KG1 (cell line): ENCODE measurements around the gene EGF.
"Not testable (repeated sequence)": the region's sequence is repeated elsewhere in the genome, so short reads cannot be mapped to it uniquely, and the experiment has no call there.

Experiments used
- DNase-seq: peaks from one replicate; lab custom pipeline; 2025; lab: John Stamatoyannopoulos, UW

The EGF gene

DNA sequence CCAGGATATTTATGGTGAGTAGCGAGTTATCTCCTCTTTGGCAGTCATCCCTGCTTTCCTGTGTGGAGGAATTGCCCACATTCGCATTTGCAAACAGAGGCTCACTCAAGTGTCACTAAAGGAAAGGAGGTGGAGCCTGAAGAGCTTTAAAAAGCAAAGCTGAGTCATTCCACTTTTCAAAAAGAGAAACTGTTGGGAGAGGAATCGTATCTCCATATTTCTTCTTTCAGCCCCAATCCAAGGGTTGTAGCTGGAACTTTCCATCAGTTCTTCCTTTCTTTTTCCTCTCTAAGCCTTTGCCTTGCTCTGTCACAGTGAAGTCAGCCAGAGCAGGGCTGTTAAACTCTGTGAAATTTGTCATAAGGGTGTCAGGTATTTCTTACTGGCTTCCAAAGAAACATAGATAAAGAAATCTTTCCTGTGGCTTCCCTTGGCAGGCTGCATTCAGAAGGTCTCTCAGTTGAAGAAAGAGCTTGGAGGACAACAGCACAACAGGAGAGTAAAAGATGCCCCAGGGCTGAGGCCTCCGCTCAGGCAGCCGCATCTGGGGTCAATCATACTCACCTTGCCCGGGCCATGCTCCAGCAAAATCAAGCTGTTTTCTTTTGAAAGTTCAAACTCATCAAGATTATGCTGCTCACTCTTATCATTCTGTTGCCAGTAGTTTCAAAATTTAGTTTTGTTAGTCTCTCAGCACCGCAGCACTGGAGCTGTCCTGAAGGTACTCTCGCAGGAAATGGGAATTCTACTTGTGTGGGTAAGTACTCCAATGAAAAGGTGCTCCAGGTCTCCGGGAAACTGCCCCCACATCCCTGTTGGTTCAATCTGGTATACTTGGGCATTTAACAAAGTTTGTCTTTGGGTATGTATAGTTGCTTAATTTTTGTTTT lies at the start of gene EGF:
Gene EGF, plus strand, starts transcription at position 178 of the 890 bp plus-strand sequence. Its CDS starts 453 bp downstream, at position 631.
- DNase-seq: no peak

- no peak for DNase-seq
Observed at GRCh38 chr4:109864134-109864533, 48.5 kb upstream of the EGF start.

- DNase-seq: no peak
Observed at GRCh38 chr4:109870061-109870460, 42.6 kb upstream of the EGF start.

DNA sequence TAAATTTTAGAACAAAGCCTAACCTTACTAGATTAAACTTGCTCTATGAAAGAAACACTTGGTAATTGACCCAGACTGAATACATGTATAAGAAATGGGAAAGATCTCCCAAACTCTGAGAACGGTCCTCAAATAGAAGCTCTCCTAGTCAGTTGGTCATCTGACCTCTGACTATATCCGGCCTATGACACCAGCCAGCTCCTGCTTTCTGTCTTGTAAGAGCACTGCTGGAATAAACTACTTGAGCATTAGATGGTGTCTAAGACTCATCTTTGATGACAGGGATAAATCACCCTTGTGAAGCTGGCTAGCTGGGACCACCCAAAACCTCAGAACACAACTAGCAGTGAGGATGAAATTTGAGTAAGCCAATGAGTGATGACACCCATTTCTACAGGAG lies 40.6 kb upstream of the EGF start:
- no peak for DNase-seq

GRCh38 chr4:109872950-109873656 lies 39.6 kb upstream of the EGF start:
- no peak for DNase-seq

GRCh38 chr4:109873791-109874514 lies 38.7 kb upstream of the EGF start:
- no peak for DNase-seq

DNA sequence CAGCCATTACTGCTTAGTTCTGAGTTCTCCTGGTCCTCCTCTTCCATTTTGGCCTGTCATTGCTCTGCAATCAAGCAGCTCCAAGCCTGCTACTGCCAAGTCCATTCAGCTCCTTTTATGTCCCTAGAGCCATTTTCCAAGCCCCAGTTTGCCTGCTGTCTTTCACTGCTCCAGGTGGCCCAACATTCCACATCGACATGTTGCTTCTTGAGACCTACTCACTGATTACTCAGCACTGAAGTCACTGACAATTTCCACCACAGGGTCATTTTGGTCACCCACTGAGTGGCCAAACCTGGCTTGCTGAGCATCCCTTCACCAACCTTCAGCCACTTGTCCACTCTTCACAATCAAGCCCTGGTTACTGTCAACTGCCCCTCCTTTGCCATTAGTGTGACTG lies 37.6 kb upstream of the EGF start:
- DNase-seq: no peak

DNA sequence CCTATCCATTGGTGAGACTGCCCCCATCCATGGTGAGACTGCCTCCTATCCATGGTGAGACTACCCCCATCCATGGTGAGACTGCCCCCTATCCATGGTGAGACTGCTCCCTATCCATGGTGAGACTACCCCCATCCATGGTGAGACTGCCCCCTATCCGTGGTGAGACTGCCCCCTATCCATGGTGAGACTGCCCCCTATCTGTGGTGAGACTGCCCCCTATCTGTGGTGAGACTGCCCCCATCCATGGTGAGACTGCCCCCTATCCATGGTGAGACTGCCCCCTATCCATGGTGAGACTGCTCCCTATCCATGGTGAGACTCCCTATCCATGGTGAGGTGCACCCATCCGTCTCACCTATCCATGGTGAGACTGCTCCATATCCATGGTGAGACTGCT lies 37.1 kb upstream of the EGF start:
- not testable (repeated sequence) for DNase-seq

GRCh38 chr4:109876634-109877265 lies 35.9 kb upstream of the EGF start:
- no peak for DNase-seq

GRCh38 chr4:109877400-109877799 lies 35.3 kb upstream of the EGF start:
- DNase-seq: no peak

- DNase-seq: no peak
Observed at GRCh38 chr4:109878355-109878754, 34.3 kb upstream of the EGF start.

GRCh38 chr4:109879081-109879480 lies 33.6 kb upstream of the EGF start:
- no peak for DNase-seq

DNA sequence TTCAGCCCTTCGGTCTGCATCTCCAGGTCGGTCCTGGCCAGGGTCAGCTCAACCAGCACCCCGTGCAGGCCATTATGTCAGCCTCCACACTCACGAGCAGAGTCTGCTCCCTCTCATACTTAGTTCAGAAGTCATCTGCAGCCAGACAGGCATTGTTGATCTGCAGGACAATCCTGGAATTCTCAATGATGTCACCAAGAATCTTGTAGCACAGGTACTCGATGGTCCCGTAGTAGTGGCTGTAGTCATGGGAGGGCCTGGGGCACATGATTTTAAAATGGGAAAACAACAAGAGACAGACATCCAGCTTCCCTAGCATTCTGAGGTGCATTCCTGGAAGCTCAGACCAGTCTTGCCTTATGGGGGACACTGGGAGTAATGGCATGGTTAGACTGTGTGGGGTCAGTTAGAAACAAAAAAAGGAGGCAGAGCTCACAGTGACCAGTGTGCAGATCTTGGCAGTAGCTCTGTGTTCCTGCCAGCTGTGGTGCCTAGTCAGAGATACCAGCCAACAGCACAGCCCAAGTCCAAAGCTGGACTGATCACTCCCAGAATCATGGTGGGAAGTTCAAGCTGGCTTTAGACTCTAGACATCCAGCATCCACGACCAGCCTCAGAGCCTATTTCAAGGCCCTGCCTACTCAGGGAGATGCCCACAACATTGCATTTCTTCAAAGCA lies 32.9 kb upstream of the EGF start:
- DNase-seq: no peak

DNA sequence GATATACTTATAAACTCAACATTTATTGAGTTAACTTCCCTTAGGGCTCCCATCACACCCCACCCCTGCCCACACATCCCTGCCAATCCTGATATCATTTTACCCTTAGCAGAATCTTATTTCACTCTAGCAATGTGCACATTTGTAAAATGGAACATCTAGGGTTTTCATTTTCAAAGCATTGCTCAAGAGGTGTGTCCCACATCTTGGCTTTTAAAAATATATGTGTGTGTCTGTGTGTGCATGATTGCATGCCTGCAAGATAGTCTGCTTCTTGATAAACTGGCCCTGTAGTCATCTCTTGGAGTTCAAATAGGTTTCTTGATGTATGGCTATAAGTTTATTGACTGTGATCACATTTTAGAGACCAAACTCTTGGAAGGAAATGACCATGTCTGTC lies 26.4 kb upstream of the EGF start:
- no peak for DNase-seq

DNA sequence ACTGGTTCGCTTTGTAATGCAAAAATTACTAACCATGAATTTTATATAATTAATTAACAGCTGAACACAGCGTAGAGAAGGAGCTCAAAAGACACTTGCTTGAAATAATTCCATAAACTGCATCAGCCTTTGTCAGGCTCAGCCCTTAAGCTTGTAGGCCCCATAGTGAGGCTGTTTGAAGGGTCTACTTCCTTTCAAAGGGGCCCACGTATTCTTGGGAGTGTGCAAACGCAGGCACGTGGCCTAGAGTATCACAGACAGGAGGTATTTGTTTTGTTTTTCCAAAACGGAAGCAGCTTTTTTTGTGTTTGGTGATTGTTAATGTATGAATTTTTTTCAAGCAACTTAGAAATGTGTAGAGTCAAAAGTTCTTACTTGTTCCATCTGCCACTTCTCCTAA lies 25.6 kb upstream of the EGF start:
- DNase-seq: no peak

- DNase-seq: no peak
Observed at GRCh38 chr4:109890076-109890475, 22.6 kb upstream of the EGF start.

DNA sequence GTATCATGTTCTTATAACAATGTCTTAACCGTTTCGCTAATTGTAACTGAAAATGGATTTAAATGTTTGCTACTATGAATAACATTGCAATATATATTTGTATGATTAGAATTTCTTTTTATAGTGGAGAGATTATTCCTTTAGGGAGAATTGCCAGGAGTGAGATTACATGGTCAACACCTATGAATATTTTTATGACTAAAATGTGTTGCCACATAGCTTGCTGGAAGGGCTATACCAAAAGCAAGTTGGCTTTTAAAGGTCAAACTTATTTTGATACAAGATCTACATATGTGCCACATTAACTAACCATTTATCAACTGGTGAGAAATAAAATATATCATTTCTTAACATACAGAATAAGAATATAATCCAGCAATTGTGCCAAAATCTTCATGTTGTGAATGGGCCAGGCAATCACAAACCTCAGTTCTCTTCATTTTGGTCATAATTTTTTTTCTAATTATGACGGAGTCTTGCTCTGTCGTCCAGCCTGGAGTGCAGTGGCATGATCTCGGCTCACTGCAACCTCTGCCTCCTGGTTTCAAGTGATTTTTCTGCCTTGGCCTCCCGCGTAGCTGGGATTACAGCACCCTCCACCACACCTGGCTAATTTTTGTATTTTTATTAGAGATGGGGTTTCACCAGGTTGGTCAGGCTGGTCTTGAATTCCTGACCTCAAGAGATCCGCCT lies 10.0 kb upstream of the EGF start:
- no peak for DNase-seq

- no peak for DNase-seq
Observed at GRCh38 chr4:109908731-109909130, 4.0 kb upstream of the EGF start.

- DNase-seq: no peak
Observed at GRCh38 chr4:109910256-109910655, 2.4 kb upstream of the EGF start.

DNA sequence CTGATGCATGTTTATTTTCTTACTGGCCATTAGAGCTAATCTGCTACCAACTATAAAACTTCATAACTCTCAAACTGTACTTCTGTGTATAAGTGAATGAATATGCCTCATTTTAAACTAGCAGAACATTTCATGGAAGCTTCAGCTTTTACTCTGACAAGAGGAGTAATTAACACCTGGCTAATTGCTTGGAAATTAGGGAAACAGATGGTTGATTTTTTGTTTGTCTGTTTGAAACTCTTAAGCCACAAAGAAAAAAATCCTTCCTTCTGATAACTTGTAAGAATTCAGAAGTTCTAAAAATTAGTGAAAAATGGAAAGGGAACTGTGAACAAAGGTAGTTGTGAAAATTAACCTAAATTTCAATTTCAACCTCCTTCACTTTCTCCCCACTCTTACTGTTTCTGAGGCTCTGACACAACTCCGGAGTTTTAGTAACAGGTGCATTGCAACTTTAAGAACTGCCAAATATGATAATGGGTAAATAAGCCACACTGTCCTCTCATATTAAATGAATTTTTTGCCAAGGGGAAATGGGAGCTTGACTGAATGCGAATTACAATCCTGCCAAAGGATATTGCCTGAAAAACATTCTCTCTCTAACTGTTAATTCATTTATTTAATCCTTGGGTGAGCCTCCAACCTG lies 1.0 kb downstream of the EGF start:
- DNase-seq: no peak

- no peak for DNase-seq
Observed at GRCh38 chr4:109914322-109914721, 1.6 kb downstream of the EGF start.
